GM18951 (cell line): ENCODE results near the gene DAPK1.
"Not testable (repeated sequence)": the region's sequence is repeated elsewhere in the genome, so short reads cannot be mapped to it uniquely, and the experiment has no call there.

Experiments
- POLR2A ChIP-seq: IDR thresholded peaks from 4 replicates; pipeline ENCODE4 v1.6.1; 2011; ENCODE audit warnings: mild to moderate bottlenecking; ENCODE audit not compliant: insufficient read length, insufficient read depth; ENCODE audit errors: extremely low read depth
- in situ Hi-C: fragments of 300-500 bp; cut with MboI; formaldehyde crosslinking; loops from one replicate; pipeline ENCODE4 v1.12.0; 2022; ENCODE audit warnings: low sequenced_read_pairs, mixed read lengths, inconsistent platforms; ENCODE audit not compliant: unreplicated experiment

DAPK1 gene

DNA sequence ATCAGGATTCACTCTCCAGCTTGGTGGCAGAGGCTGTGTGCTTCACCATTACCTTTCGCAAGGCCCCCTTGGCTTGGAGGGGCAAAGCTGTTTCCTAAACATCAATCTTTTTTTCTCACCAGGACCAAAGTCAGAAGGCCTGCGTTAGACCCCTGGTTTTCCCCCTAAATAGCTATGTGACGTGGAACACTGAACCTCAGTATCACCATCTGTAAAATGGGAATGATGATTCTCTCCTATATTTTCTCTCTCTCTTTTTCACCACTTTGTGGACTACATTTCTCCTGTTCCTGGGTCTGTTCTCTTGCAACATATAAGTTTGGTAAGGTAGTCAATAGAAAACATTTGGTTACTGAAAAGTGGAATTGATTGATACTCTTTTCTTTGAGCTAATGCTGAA lies 50.5 kb downstream of the DAPK1 start:
- no peak for TF ChIP-seq POLR2A
- in situ Hi-C loops, result no loop called here

DNA sequence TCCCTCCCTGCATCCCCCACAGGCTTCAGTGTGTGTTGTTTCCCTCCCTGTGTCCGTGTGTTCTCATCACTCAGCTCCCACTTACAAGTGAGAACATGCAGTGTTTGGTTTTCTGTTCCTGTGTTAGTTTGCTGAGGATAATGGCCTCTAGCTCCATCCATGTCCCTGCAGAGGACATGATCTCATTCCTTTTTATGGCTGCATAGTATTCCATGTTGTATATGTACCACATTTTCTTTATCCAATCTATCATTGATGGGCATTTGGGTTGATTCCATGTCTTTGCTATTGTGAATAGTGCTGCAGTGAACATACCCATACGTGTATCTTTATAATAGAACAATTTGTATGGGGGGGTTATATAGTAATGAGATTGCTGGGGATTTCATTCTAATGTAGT lies 51.4 kb downstream of the DAPK1 start:
- in situ Hi-C loops, result not testable (repeated sequence)

DNA sequence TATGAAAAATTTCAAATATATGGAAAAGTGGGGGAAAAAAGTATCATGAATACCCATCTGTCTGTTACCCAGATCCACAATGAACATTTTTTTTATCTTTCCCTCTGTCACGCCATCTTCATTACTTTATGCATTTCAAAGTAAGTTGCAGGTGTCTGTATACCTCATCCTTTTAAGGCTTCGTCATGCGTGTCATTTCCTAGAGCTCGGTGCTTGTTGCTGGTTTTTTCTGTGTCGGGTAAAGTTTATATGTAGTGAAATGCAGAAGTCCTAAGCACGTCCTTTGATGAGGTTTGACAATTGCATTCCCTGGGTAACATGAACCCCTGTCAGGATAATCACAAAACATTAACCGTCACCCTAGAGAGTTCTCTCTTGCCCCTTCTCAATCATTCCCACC lies 52.1 kb downstream of the DAPK1 start:
- no peak for TF ChIP-seq POLR2A

GRCh38 chr9:87550253-87550954 lies 52.7 kb downstream of the DAPK1 start:
- TF ChIP-seq POLR2A, result no peak
- in situ Hi-C loops, result no loop called here

More for the DNA sequence above, 52.1 kb downstream of the DAPK1 start:
- in situ Hi-C loops, result no loop called here

DNA sequence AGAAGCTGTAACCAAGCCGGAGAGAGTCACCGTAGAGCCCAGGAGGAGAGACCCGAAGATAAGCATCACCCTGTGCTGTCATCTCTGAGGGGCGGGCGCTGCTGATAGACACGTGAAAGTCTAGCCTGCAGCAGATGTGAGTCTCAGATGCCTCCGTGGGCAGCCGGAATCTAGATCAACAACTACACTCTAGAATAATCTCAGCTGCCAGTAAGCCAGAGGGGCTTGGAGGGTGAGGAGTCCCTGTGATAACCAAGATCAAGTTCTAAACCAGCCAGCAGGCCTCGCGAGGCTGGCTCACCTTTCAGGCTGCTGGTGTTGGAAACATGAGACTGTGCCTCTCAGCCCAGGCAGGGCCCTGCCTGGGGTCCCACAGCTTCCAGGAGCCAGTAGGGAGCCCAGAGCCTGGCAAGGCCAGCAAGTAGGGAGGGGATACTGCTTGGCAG lies 54.1 kb downstream of the DAPK1 start:
- in situ Hi-C loops, result no loop called here
- no peak for TF ChIP-seq POLR2A

GRCh38 chr9:87554171-87554910 lies 56.7 kb downstream of the DAPK1 start:
- no peak for TF ChIP-seq POLR2A
- in situ Hi-C loops, result no loop called here

- no peak for TF ChIP-seq POLR2A
- in situ Hi-C loops, result no loop called here
Measured at GRCh38 chr9:87554976-87555375, 57.3 kb downstream of the DAPK1 start.

DNA sequence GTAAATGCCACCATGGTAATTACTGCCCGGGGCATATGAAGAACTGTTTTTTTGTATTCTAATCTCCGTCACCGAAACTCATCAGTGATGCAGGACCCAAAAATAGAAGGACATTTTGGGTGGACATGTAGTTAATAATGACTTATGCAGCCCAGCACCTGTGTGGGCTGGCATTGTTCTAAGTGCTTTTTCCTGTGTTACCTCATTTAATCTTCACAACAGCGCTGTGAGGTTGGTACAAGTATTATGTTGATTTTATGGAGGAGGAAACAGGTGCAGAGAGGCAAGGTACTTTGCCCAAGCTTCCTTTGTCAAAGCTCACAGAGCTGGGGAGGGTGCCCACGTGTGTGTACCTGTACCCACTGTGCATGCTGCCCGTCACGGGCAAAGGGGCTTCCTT lies 58.4 kb downstream of the DAPK1 start:
- in situ Hi-C loops, result no loop called here
- TF ChIP-seq POLR2A, result no peak

DNA sequence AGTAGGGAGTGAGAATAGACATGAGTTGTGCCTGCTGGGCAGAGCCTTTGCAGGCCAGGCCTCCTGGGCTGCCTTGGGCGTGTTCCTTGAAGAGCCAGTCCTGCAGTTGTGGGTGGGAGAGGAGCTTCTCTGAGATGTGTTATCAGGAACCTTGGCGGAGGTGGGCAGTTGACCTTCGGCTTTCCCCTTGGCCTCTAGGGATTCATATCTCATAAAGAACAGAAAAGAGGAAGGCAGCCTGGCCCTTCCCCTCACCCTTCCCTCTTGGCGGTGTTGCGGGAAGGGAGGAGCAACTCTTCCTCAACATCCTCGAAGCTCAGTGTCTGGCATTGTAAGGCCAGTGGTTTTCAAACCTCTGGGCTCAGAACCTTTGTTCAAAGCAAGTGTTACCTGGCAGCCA lies 59.2 kb downstream of the DAPK1 start:
- in situ Hi-C loops, result no loop called here
- no peak for TF ChIP-seq POLR2A

DNA sequence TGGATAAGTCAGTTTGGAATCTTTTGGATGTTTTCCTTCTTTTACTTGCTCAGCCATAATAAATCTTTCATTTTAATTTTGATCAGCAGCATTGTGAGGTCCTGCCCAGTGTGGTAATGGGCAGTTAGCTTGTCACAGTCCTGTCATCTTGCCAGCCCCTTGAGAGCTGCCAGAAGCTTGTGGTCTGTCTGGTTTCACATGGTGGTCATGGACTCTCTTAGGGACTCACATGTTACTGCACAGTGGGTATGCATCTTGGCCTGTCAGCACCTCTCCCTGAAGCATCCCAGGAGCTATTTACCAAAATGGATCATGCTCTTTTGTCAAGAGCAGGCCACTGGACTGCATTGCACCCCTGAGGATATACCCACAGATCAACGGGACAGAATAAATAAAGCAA lies 60.3 kb downstream of the DAPK1 start:
- in situ Hi-C loops, result no loop called here
- TF ChIP-seq POLR2A, result no peak

DNA sequence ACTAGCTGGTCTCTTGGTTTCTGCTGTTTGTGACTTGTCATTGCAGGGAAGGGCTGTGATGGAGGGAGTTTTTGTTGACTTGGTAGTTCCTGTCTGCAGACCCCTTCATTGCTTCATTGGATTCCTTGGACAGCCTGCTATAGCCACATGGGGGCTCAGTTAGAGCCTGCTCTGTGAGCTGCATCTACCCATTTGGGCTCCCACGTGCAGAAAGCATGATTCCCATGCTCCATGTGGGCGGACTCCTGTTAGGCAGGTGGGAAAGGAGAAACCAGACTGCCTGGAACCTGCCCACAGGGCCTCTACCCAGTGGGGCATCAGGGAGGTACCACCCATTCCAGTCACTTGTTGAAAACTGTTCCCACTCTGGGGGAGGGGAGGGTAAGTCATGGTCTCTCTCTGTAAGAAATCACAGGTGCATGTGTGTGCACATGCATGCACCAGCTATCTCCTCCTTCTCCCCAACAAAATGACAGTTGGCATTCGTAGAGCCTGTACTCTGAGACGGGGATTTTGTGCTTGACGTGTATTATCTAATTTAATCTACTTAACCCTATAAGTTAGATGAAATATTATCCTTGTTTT lies 61.0 kb downstream of the DAPK1 start:
- in situ Hi-C loops, result no loop called here
- peak; percentile 7 for TF ChIP-seq POLR2A

- TF ChIP-seq POLR2A, result no peak
- in situ Hi-C loops, result no loop called here
Measured at GRCh38 chr9:87562062-87562461, 64.4 kb downstream of the DAPK1 start.

DNA sequence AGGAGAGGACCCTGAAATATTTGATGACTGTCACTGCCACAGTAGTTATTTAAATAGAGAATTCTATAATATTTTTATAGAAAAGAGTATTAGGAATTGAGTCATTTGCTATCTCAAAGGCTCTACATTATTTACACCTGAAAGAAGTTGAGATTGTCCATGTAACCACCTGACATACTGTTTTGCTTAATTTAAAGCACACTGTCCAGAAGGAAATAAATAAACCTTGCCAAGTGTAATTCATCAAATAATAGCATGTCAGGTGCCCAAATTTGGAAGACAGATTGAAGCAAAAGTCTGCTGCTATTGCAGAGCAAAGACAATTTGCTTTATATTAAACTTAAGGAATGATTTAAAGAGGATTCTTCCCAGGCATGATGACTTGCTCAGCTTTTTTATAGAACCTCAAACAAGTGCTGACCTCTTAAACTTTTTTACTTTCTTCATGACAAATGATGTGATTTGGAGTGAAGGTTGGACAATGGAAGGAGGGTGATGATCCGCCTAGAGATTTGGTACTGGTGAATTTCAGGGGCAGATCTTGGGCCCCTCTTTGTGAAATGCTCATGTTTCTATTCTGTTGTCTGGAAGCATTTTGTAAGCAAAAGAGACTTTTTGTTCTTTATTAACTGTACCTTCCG lies 65.0 kb downstream of the DAPK1 start:
- in situ Hi-C loops, result no loop called here
- TF ChIP-seq POLR2A, result no peak
